GM12878 (cell line): ENCODE data around the gene OXCT2. TPM values are rescaled to one million over a fixed set of nuclear protein-coding genes. Genes with fewer than 3 reads are reported as not detected.
A peak's percentile ranks its signal among the peaks of the same experiment; 100 is the strongest.
"Not testable (repeated sequence)": the region's sequence is repeated elsewhere in the genome, so short reads cannot be mapped to it uniquely, and the experiment has no call there.

Experiments used
- ATAC-seq: fragments of 200-7000 bp; cut with Tn5 transposase; 3 replicates; pipeline ENCODE4 v1.9.1; 2020; ENCODE audit warnings: mild to moderate bottlenecking, moderate library complexity
- BruUV-seq: library from RNA; stranded (reverse); fragments of 400-500 nt; replicated peaks from 2 replicates; lab custom pipeline; 2021; lab: Mats Ljungman, UMichigan
- CTCF ChIA-PET: fragments of 300-600 bp; sonication (Branson Sonifier 250); formaldehyde crosslinking; extraction: SDS; loops from one replicate; lab custom pipeline; 2021; ENCODE audit warnings: inconsistent platforms; lab: Yijun Ruan, JAX
- POLR2A ChIA-PET: fragments of 350-600 bp; formaldehyde crosslinking; extraction: SDS; loops from one replicate; lab custom pipeline; 2021; ENCODE audit warnings: inconsistent platforms; lab: Charles Lee
- RAD21 ChIA-PET: fragments of 300-600 bp; sonication (Branson Sonifier 250); formaldehyde crosslinking; loops from one replicate; lab custom pipeline; 2023; ENCODE audit warnings: antibody characterized with exemption; ENCODE audit not compliant: unreplicated experiment; lab: Charles Lee
- SMC1A ChIA-PET: fragments of 300-600 bp; sonication (Branson Sonifier 250); formaldehyde crosslinking; loops from one replicate; lab custom pipeline; 2023; ENCODE audit not compliant: unreplicated experiment, uncharacterized antibody; lab: Charles Lee
- DNase-seq: peaks from one replicate; pipeline ENCODE4 v3.0.0-alpha.2; 2011; ENCODE audit warnings: low read depth, low spot score
- FAIRE-seq: peaks from 3 replicates; lab custom pipeline; 2011; peaks lifted over from hg19 to GRCh38; lab: Jason Lieb, UNC
- H2AFZ ChIP-seq: 2 replicates; pipeline ENCODE4 v1.6.0; 2011; ENCODE audit warnings: low read depth, low read length, control low read depth; ENCODE audit not compliant: control insufficient read depth
- H3K27ac ChIP-seq: 2 replicates; pipeline ENCODE4 v1.5.1; 2011; ENCODE audit warnings: control low read depth; ENCODE audit not compliant: control insufficient read depth, insufficient read depth
- H3K27me3 ChIP-seq, 2 experiments: replicated peaks in 1 of 2; 2 replicates each; pipeline versions ENCODE4 v1.6.0 to v1.6.1; 2011; ENCODE audit warnings: low read length in 1 of 2; ENCODE audit not compliant: control insufficient read depth in 2 of 2, insufficient read depth in 2 of 2
- H3K36me3 ChIP-seq, 2 experiments: 2 replicates each; pipeline ENCODE4 v1.5.1; 2011; ENCODE audit warnings: low read length in 1 of 2; ENCODE audit not compliant: control insufficient read depth in 2 of 2, insufficient read depth in 2 of 2
- H3K4me1 ChIP-seq: 2 replicates; pipeline ENCODE4 v1.6.1; 2011; ENCODE audit warnings: mild to moderate bottlenecking, low read length, moderate library complexity, mixed read lengths; ENCODE audit not compliant: control insufficient read depth, insufficient read depth
- H3K4me2 ChIP-seq: 2 replicates; pipeline ENCODE4 v1.6.0; 2011; ENCODE audit warnings: control low read depth; ENCODE audit not compliant: control insufficient read depth, insufficient read depth
- H3K4me3 ChIP-seq: fragments of 200-600 bp; sonication (generic); 2 replicates; pipeline ENCODE4 v1.5.1; 2016
- H3K79me2 ChIP-seq: 2 replicates; pipeline ENCODE4 v1.6.0; 2011; ENCODE audit warnings: low read length; ENCODE audit not compliant: control insufficient read depth, insufficient read depth
- H3K9ac ChIP-seq: 2 replicates; pipeline ENCODE4 v1.8.0; 2011; ENCODE audit warnings: low read length, control low read depth, mixed read lengths; ENCODE audit not compliant: control insufficient read depth, insufficient read depth
- H3K9me3 ChIP-seq: replicated peaks from 3 replicates; pipeline ENCODE4 v1.5.1; 2011; ENCODE audit warnings: mild to moderate bottlenecking, low read length; ENCODE audit not compliant: control insufficient read depth, insufficient read depth
- H4K20me1 ChIP-seq: 2 replicates; pipeline ENCODE4 v1.6.0; 2011; ENCODE audit not compliant: control insufficient read depth, insufficient read depth
- MEF2A ChIP-seq: IDR thresholded peaks from 2 replicates; pipeline ENCODE4 v1.6.1; 2011; ENCODE audit warnings: low read depth, mild to moderate bottlenecking, low read length, moderate library complexity; ENCODE audit not compliant: insufficient read depth
- MEF2B ChIP-seq: fragments of 450-650 bp; IDR thresholded peaks from 2 replicates; pipeline ENCODE4 v1.6.1; 2018; ENCODE audit warnings: mild to moderate bottlenecking, moderate library complexity; ENCODE audit not compliant: partially characterized antibody, poor library complexity, severe bottlenecking
- WGBS: methylation state at CpG from one replicate; pipeline ENCODE4 v1.1.6; 2016; ENCODE audit warnings: low lambda C conversion rate; ENCODE audit not compliant: insufficient replicate concordance, insufficient coverage; ENCODE audit errors: missing lambda C conversion rate; 5-methylcytosine and 5-hydroxymethylcytosine counted together
- in situ Hi-C: fragments of 300-500 bp; cut with MboI; formaldehyde crosslinking; loops from 9 replicates; pipeline ENCODE4 v1.14.3; 2018; ENCODE audit warnings: mixed read lengths
- intact Hi-C: fragments of 100-400 bp; cut with micrococcal nuclease; formaldehyde crosslinking; loops from one replicate; pipeline ENCODE4 v1.14.2; 2022; ENCODE audit not compliant: unreplicated experiment
- polyA plus RNA-seq, 11 experiments: library from polyadenylated mRNA; depleted of rRNA in 4 of 11; unstranded in 6 of 11; stranded (reverse) in 5 of 11; fragments of >200 nt; fragmentation: Nextera tagmentation in 4 of 11; fragmentation: Illumina TruSeq in 1 of 11; extraction: Ambion mirVana in 4 of 11; extraction: Trizol in 1 of 11; gene quantifications; 1 replicate in 1 of 11; 2 replicates in 10 of 11; pipeline versions ENCODE4 v1.2.1 to v1.2.3, GENCODE V29; 2011 to 2016; ENCODE audit warnings: inconsistent platforms in 2 of 11, missing spikeins in 2 of 11, low read depth in 1 of 11
- total RNA-seq, 4 experiments: library from RNA; depleted of rRNA in 3 of 4; stranded (reverse); fragments of >200 nt in 3 of 4; fragmentation: Illumina TruSeq in 1 of 4; extraction: Trizol in 1 of 4; gene quantifications; 2 replicates each; pipeline versions ENCODE4 v1.2.1 to v1.2.3, GENCODE V29; 2013 to 2021
- TF ChIP-seq, protein P1 (sequence below): fragments of 450-650 bp; IDR thresholded peaks from 2 replicates; pipeline ENCODE4 v1.6.1; 2016; ENCODE audit warnings: mild to moderate bottlenecking

OXCT2 gene
- total and polyA plus RNA-seq, 10 of the 15 experiments (the other 5 are each of a cell fraction or from before 2014, with no cell fraction given): 0.06 to 1.9 (median 0.59) TPM

GRCh38 chr1:39775676-39776399 is 4.7 kb upstream of the OXCT2 start:
- peak; percentile 61 for ATAC-seq
- H3K9me3 ChIP-seq, CTCF ChIA-PET: not testable (repeated sequence)

GRCh38 chr1:39775141-39775540 is 4.0 kb upstream of the OXCT2 start:
- RAD21 ChIA-PET, FAIRE-seq: not testable (repeated sequence)

More at GRCh38 chr1:39775676-39776399, 4.7 kb upstream of the OXCT2 start:
- FAIRE-seq: peak; percentile 59
- H3K9ac ChIP-seq, intact Hi-C loops, H3K79me2 ChIP-seq, H2AFZ ChIP-seq, DNase-seq, SMC1A ChIA-PET, BruUV-seq, H3K4me3 ChIP-seq, H4K20me1 ChIP-seq, H3K36me3 ChIP-seq, RAD21 ChIA-PET, H3K27me3 ChIP-seq, POLR2A ChIA-PET, in situ Hi-C loops: not testable (repeated sequence)
- Histone ChIP-seq H3K4me1 (peaks cover 13% of the 10 kb centered on the region), H3K4me2 (peak overlapping the region; percentile 48; the same call in 1 of the 2 replicates), H3K27ac (peak overlapping the region; percentile 22; the same call in 1 of the 2 replicates)
- TF ChIP-seq MEF2A: 0 out of 2 replicates have a peak, but pooled peaks have one; percentile 59
- TF ChIP-seq, protein P1, sequence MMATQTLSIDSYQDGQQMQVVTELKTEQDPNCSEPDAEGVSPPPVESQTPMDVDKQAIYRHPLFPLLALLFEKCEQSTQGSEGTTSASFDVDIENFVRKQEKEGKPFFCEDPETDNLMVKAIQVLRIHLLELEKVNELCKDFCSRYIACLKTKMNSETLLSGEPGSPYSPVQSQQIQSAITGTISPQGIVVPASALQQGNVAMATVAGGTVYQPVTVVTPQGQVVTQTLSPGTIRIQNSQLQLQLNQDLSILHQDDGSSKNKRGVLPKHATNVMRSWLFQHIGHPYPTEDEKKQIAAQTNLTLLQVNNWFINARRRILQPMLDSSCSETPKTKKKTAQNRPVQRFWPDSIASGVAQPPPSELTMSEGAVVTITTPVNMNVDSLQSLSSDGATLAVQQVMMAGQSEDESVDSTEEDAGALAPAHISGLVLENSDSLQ: peak; percentile 86
- TF ChIP-seq MEF2B: peak; percentile 53
- 20% methylated on average over 8 of the region's 20 CpGs for WGBS

GRCh38 chr1:39773369-39773979 is 2.3 kb upstream of the OXCT2 start:
- FAIRE-seq: peak; percentile 83
- H2AFZ ChIP-seq, H3K27ac ChIP-seq, POLR2A ChIA-PET, H3K79me2 ChIP-seq, RAD21 ChIA-PET, H3K27me3 ChIP-seq, DNase-seq, CTCF ChIA-PET, SMC1A ChIA-PET, H3K4me2 ChIP-seq, ATAC-seq, H4K20me1 ChIP-seq, intact Hi-C loops, H3K9ac ChIP-seq, H3K4me3 ChIP-seq, BruUV-seq, H3K9me3 ChIP-seq, H3K36me3 ChIP-seq, in situ Hi-C loops: not testable (repeated sequence)
- WGBS: no CpG with 5 or more reads among the region's 23 CpGs
- peaks cover 13% of the 10 kb centered on the region for H3K4me1 ChIP-seq

More at GRCh38 chr1:39775141-39775540, 4.0 kb upstream of the OXCT2 start:
- POLR2A ChIA-PET, H3K4me3 ChIP-seq, H3K36me3 ChIP-seq, CTCF ChIA-PET, H3K27me3 ChIP-seq, H2AFZ ChIP-seq, SMC1A ChIA-PET, in situ Hi-C loops, BruUV-seq, H3K9me3 ChIP-seq, H3K79me2 ChIP-seq, H3K9ac ChIP-seq, ATAC-seq, H3K27ac ChIP-seq, intact Hi-C loops, DNase-seq, H4K20me1 ChIP-seq: not testable (repeated sequence)
- 0 out of 2 replicates have a peak overlapping the region, but pooled peaks have one; percentile 48 for H3K4me2 ChIP-seq
- 79% methylated on average over 11 of the region's 11 CpGs for whole genome bisulfite sequencing
- peaks cover 13% of the 10 kb centered on the region for H3K4me1 ChIP-seq
